Stimulated activated CD4-positive, alpha-beta T cell treated with anti-CD3 and anti-CD28 coated beads, Interleukin-4, amount 100 ng/mL, for 1 hour (primary cell): ENCODE results near the gene CYP21A2.
"Not testable (repeated sequence)": the region's sequence is repeated elsewhere in the genome, so short reads cannot be mapped to it uniquely, and the experiment has no call there.

ENCODE experiments used
- DNase-seq: peaks from one replicate; pipeline ENCODE4 v3.0.0-alpha.2; 2020

Gene CYP21A2

GRCh38 chr6:32055756-32056155, 17.5 kb downstream of the CYP21A2 start:
- not testable (repeated sequence) for DNase-seq

- no peak for DNase-seq
These were observed 18.0 kb downstream of the CYP21A2 start for GRCh38 chr6:32056254-32056653.

GRCh38 chr6:32057966-32058365, 19.8 kb downstream of the CYP21A2 start:
- no peak for DNase-seq

GRCh38 chr6:32058511-32058963, 20.3 kb downstream of the CYP21A2 start:
- DNase-seq: no peak

- DNase-seq: no peak
These were observed 22.9 kb downstream of the CYP21A2 start for GRCh38 chr6:32060966-32061655.

GRCh38 chr6:32064706-32065105, 26.5 kb downstream of the CYP21A2 start:
- no peak for DNase-seq

- not testable (repeated sequence) for DNase-seq
These were observed 29.3 kb downstream of the CYP21A2 start for GRCh38 chr6:32067521-32067920.

- DNase-seq: not testable (repeated sequence)
These were observed 30.1 kb downstream of the CYP21A2 start for GRCh38 chr6:32068315-32068714.

GRCh38 chr6:32068867-32069266, 30.7 kb downstream of the CYP21A2 start:
- DNase-seq: no peak

- no peak for DNase-seq
These were observed 31.2 kb downstream of the CYP21A2 start for GRCh38 chr6:32069460-32069859.

- DNase-seq: no peak
These were observed 31.8 kb downstream of the CYP21A2 start for GRCh38 chr6:32069878-32070515.

GRCh38 chr6:32070814-32071543, 32.8 kb downstream of the CYP21A2 start:
- no peak for DNase-seq

GRCh38 chr6:32073101-32073500, 34.9 kb downstream of the CYP21A2 start:
- DNase-seq: no peak

- DNase-seq: no peak
These were observed 35.4 kb downstream of the CYP21A2 start for GRCh38 chr6:32073613-32074012.

GRCh38 chr6:32074996-32075532, 36.8 kb downstream of the CYP21A2 start:
- DNase-seq: no peak

- DNase-seq: no peak
These were observed 37.6 kb downstream of the CYP21A2 start for GRCh38 chr6:32075781-32076180.

GRCh38 chr6:32076321-32076809, 38.1 kb downstream of the CYP21A2 start:
- no peak for DNase-seq

- no peak for DNase-seq
These were observed 41.5 kb downstream of the CYP21A2 start for GRCh38 chr6:32079566-32080290.

- no peak for DNase-seq
These were observed 43.2 kb downstream of the CYP21A2 start for GRCh38 chr6:32081168-32081990.

- no peak for DNase-seq
These were observed 44.3 kb downstream of the CYP21A2 start for GRCh38 chr6:32082478-32082877.

- no peak for DNase-seq
These were observed 44.7 kb downstream of the CYP21A2 start for GRCh38 chr6:32082935-32083334.
